Tibial nerve (tissue), 4 donors: ENCODE results near the gene LIPC.

Experiments
- EP300 ChIP-seq, 2 donors: sonication (generic); formaldehyde crosslinking; IDR thresholded peaks; one replicate each; pipeline ENCODE4 v1.6.1; 2017; ENCODE audit warnings: antibody characterized with exemption in 2 of 2, mild to moderate bottlenecking in 1 of 2
- TF ChIP-seq, protein P1 (sequence below), 5 experiments: fragments of 200-600 bp in 3 of 5; fragments of 450-650 bp in 2 of 5; sonication (generic) in 3 of 5; IDR thresholded peaks; one replicate each; pipeline ENCODE4 v1.5.1; 2016 to 2019; ENCODE audit warnings: antibody characterized with exemption in 5 of 5, mild to moderate bottlenecking in 3 of 5, moderate library complexity in 2 of 5

DNA sequence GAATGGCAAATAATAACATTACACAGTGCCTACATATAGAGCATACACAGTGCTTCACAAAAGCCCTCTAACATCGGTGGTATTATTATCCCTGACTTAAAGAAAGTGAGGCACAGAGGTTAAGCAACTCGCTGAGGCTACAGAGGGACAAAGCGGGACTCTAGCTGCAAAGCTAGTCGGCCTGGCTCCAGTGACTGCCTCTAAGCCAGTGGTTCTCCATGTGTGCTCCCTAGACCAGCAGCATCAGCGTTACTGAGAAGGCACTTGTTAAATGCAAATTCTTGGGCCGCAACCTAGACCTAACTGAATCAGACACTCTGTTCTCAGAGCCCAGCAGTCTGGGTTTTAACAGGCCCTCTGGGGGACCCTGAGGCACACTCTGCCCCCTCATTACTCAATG, 33.1 kb upstream of the LIPC start:
- TF ChIP-seq, protein P1, sequence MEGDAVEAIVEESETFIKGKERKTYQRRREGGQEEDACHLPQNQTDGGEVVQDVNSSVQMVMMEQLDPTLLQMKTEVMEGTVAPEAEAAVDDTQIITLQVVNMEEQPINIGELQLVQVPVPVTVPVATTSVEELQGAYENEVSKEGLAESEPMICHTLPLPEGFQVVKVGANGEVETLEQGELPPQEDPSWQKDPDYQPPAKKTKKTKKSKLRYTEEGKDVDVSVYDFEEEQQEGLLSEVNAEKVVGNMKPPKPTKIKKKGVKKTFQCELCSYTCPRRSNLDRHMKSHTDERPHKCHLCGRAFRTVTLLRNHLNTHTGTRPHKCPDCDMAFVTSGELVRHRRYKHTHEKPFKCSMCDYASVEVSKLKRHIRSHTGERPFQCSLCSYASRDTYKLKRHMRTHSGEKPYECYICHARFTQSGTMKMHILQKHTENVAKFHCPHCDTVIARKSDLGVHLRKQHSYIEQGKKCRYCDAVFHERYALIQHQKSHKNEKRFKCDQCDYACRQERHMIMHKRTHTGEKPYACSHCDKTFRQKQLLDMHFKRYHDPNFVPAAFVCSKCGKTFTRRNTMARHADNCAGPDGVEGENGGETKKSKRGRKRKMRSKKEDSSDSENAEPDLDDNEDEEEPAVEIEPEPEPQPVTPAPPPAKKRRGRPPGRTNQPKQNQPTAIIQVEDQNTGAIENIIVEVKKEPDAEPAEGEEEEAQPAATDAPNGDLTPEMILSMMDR (IDR thresholded peaks at IDR 0.05), result no peak
- no peak for TF ChIP-seq EP300 (IDR thresholded peaks at IDR 0.05)
